Right lobe of liver (tissue), 6 donors: ENCODE measurements around the gene LYRM9. TPM values are rescaled to one million over a fixed set of nuclear protein-coding genes. Genes with fewer than 3 reads are reported as not detected.

ENCODE experiments used
- ATAC-seq, 4 donors: fragments of 200-7000 bp; cut with Tn5 transposase; one replicate each; pipeline ENCODE4 v1.9.1; 2020; ENCODE audit warnings: mild to moderate bottlenecking in 4 of 4, moderate library complexity in 4 of 4
- DNase-seq, 3 donors: peaks; one replicate each; pipeline ENCODE4 v3.0.0-alpha.2; 2020
- H3K27ac ChIP-seq, 3 donors: fragments of 200-600 bp; one replicate each; pipeline ENCODE4 v1.8.0; 2022
- H3K27me3 ChIP-seq, 2 donors: fragments of 200-600 bp; one replicate each; pipeline ENCODE4 v1.8.0; 2022
- H3K36me3 ChIP-seq, 4 donors: fragments of 200-600 bp; sonication (generic) in 1 of 4; one replicate each; pipeline versions ENCODE4 v1.5.1 to v1.8.0; 2017 to 2022; ENCODE audit warnings: control low read depth in 1 of 4
- H3K4me1 ChIP-seq, 4 donors: fragments of 200-600 bp; sonication (generic) in 1 of 4; one replicate each; pipeline versions ENCODE4 v1.5.1 to v1.8.0; 2017 to 2022; ENCODE audit warnings: control low read depth in 1 of 4
- H3K4me3 ChIP-seq, 3 donors: fragments of 200-600 bp; one replicate each; pipeline ENCODE4 v1.8.0; 2022
- H3K9me3 ChIP-seq, 4 donors: fragments of 200-600 bp; sonication (generic) in 1 of 4; one replicate each; pipeline versions ENCODE4 v1.5.1 to v1.8.0; 2017 to 2022; ENCODE audit warnings: control low read depth in 1 of 4
- CTCF ChIP-seq, 4 donors: fragments of 200-600 bp in 3 of 4; fragments of 450-650 bp in 1 of 4; IDR thresholded peaks; one replicate each; pipeline versions ENCODE4 v1.5.1 to v1.8.0; 2016 to 2022; ENCODE audit warnings: antibody characterized with exemption in 4 of 4, mild to moderate bottlenecking in 2 of 4
- POLR2A ChIP-seq: fragments of 450-650 bp; IDR thresholded peaks from one replicate; pipeline ENCODE4 v1.6.1; 2017; ENCODE audit warnings: antibody characterized with exemption, mild to moderate bottlenecking
- WGBS: methylation state at CpG from one replicate; pipeline ENCODE4 v1.1.6; 2018; ENCODE audit warnings: low coverage, low lambda C conversion rate; ENCODE audit not compliant: insufficient coverage; ENCODE audit errors: missing lambda C conversion rate; 5-methylcytosine and 5-hydroxymethylcytosine counted together
- intact Hi-C, 2 donors: fragments of 100-400 bp; cut with DNase I; formaldehyde crosslinking; loops; one replicate each; pipeline versions ENCODE4 v1.11.2 to v1.14.1; 2022
- total RNA-seq, 6 experiments: library from RNA; depleted of rRNA in 2 of 6; stranded (reverse); fragments of >200 nt in 2 of 6; fragmentation: NEBNext Ultra II Directional in 3 of 6; extraction: Animal tissue kit (Norgen Biotek cat#: 25700) in 3 of 6; gene quantifications; one replicate each; pipeline versions ENCODE4 v1.1.0 to v1.2.4, GENCODE V29; 2016 to 2023
- donor health status: DM: no; HTN: yes; CAD: no.
- donor health status: DM: no; HTN: no; CAD: no.
- donor health status: DM: no; HTN: no; CAD: no.
- donor health status: DM: no; HTN: yes; CAD: no.
- donor health status: DM: no; HTN: yes; CAD: no.

LYRM9 gene
- total RNA-seq, 6 experiments from 2014 or later = 4.1 to 7.2 (median 5.5) TPM

GRCh38 chr17:27896701-27897100 lies 3.5 kb upstream of the LYRM9 start:
- no peak for ATAC-seq

GRCh38 chr17:27895940-27896535 lies 2.9 kb upstream of the LYRM9 start:
- ATAC-seq (no peak), DNase-seq (no peak)
- no peaks in the 10 kb centered on the region for H3K36me3 ChIP-seq
- H3K27me3 ChIP-seq = no peaks in the 10 kb centered on the region
- H3K4me1 ChIP-seq = peaks cover 0 to 4% (median 0%) of the 10 kb centered on the region in 4 donors
- H3K9me3 ChIP-seq = no peaks in the 10 kb centered on the region
- H3K27ac ChIP-seq = no peak overlapping the region
- no peak for TF ChIP-seq POLR2A
- TF ChIP-seq CTCF (IDR thresholded peaks at IDR 0.05) = no peak
- intact Hi-C loops = no loop called here
- WGBS = 100% methylated on average over 1 of the region's 1 CpG
- no peak overlapping the region for H3K4me3 ChIP-seq

More at GRCh38 chr17:27896701-27897100, 3.5 kb upstream of the LYRM9 start:
- intact Hi-C loops = no loop called here
- Histone ChIP-seq H3K36me3 (no peaks in the 10 kb centered on the region), H3K27me3 (no peaks in the 10 kb centered on the region), H3K9me3 (no peaks in the 10 kb centered on the region), H3K4me3 (no peak overlapping the region), H3K4me1 (peaks cover 0 to 4% (median 0%) of the 10 kb centered on the region in 4 donors), H3K27ac (no peak overlapping the region)
- 76% methylated on average over 4 of the region's 7 CpGs for WGBS
- TF ChIP-seq CTCF (IDR thresholded peaks at IDR 0.05) (no peak), POLR2A (no peak)
- DNase-seq = no peak

GRCh38 chr17:27895123-27895895 lies 2.1 kb upstream of the LYRM9 start:
- no peak overlapping the region for H3K27ac ChIP-seq
- TF ChIP-seq CTCF (IDR thresholded peaks at IDR 0.05) = no peak
- no peak for TF ChIP-seq POLR2A
- no peak for DNase-seq
- 30% methylated on average over 8 of the region's 8 CpGs for WGBS
- H3K4me3 ChIP-seq = no peak overlapping the region
- H3K27me3 ChIP-seq = no peaks in the 10 kb centered on the region
- intact Hi-C loops = no loop called here
- H3K4me1 ChIP-seq = peaks cover 0 to 4% (median 0%) of the 10 kb centered on the region in 4 donors
- no peaks in the 10 kb centered on the region for H3K36me3 ChIP-seq
- H3K9me3 ChIP-seq = no peaks in the 10 kb centered on the region
- no peak for ATAC-seq

GRCh38 chr17:27893841-27894503 lies 807 bp upstream of the LYRM9 start:
- H3K4me1 ChIP-seq = peaks cover 0 to 4% (median 0%) of the 10 kb centered on the region in 4 donors
- H3K4me3 ChIP-seq = no peak overlapping the region
- no peaks in the 10 kb centered on the region for H3K27me3 ChIP-seq
- DNase-seq (no peak), ATAC-seq (no peak)
- WGBS = 19% methylated on average over 7 of the region's 7 CpGs
- H3K27ac ChIP-seq = no peak overlapping the region
- H3K9me3 ChIP-seq = no peaks in the 10 kb centered on the region
- no peaks in the 10 kb centered on the region for H3K36me3 ChIP-seq
- intact Hi-C loops = no loop called here
- no peak for TF ChIP-seq CTCF (IDR thresholded peaks at IDR 0.05)
